Heart right ventricle (tissue), 16 donors: Measurements from ENCODE around the gene YWHAH. TPM values are rescaled to one million over a fixed set of nuclear protein-coding genes. Genes with fewer than 3 reads are reported as not detected.

Experiments used
- ATAC-seq, 8 donors: fragments of 200-7000 bp; cut with Tn5 transposase; one replicate each; pipeline ENCODE4 v1.9.1; 2020; ENCODE audit warnings: mild to moderate bottlenecking in 8 of 8, moderate library complexity in 8 of 8, moderate number of reproducible peaks in 1 of 8
- DNase-seq, 2 donors: peaks; one replicate each; pipeline ENCODE4 v3.0.0-alpha.2; 2020
- H3K27ac ChIP-seq, 10 donors: fragments of 200-600 bp; sonication (generic) in 2 of 10; one replicate each; pipeline versions ENCODE4 v1.5.0 to v1.8.0; 2020 to 2022; ENCODE audit warnings: mild to moderate bottlenecking in 3 of 10
- H3K27me3 ChIP-seq, 7 donors: fragments of 200-600 bp; one replicate each; pipeline ENCODE4 v1.8.0; 2021 to 2022; ENCODE audit warnings: mild to moderate bottlenecking in 2 of 7
- H3K36me3 ChIP-seq, 9 donors: fragments of 200-600 bp; sonication (generic) in 1 of 9; one replicate each; pipeline versions ENCODE4 v1.5.0 to v1.8.0; 2020 to 2022; ENCODE audit warnings: mild to moderate bottlenecking in 2 of 9
- H3K4me1 ChIP-seq, 9 donors: fragments of 200-600 bp; sonication (generic) in 1 of 9; one replicate each; pipeline versions ENCODE4 v1.5.0 to v1.8.0; 2020 to 2022; ENCODE audit warnings: mild to moderate bottlenecking in 4 of 9
- H3K4me3 ChIP-seq, 10 donors: fragments of 200-600 bp; sonication (generic) in 2 of 10; one replicate each; pipeline versions ENCODE4 v1.5.0 to v1.8.0; 2020 to 2022; ENCODE audit warnings: mild to moderate bottlenecking in 7 of 10, moderate library complexity in 2 of 10
- H3K9me3 ChIP-seq, 11 donors: fragments of 200-600 bp in 10 of 11; sonication (generic) in 2 of 11; one replicate each; pipeline versions ENCODE4 v1.5.0 to v1.8.0; 2013 to 2022; ENCODE audit warnings: mild to moderate bottlenecking in 2 of 11, control low read depth in 1 of 11, moderate library complexity in 1 of 11
- WGBS, 2 donors: extraction: QIAGEN DNeasy Blood & Tissue Kit; methylation state at CpG; one replicate each; pipeline ENCODE4 v1.1.7; 2013; ENCODE audit warnings: inconsistent platforms in 1 of 2; 5-methylcytosine and 5-hydroxymethylcytosine counted together
- intact Hi-C, 10 donors: fragments of 100-400 bp; cut with DNase I; formaldehyde crosslinking; loops; one replicate each; pipeline versions ENCODE4 v1.11.1 to v1.14.2; 2022
- polyA plus RNA-seq, 2 donors: library from polyadenylated mRNA; stranded (reverse); fragments of 200-250 nt; gene quantifications; one replicate each; pipeline ENCODE4 v1.2.3, GENCODE V29; 2013
- total RNA-seq, 10 donors: library from RNA; stranded (reverse); fragmentation: NEBNext Ultra II Directional in 3 of 10; extraction: Animal tissue kit (Norgen Biotek cat#: 25700) in 3 of 10; gene quantifications; one replicate each; pipeline versions ENCODE4 v1.2.1 to v1.2.4, GENCODE V29; 2021 to 2023
- TF ChIP-seq, protein P1 (sequence below), 9 donors: fragments of 200-600 bp; sonication (generic) in 2 of 9; IDR thresholded peaks; one replicate each; pipeline versions ENCODE4 v1.5.0 to v1.8.0; 2021 to 2022; ENCODE audit warnings: antibody characterized with exemption in 9 of 9, mild to moderate bottlenecking in 5 of 9, moderate library complexity in 1 of 9
- donor health status: Arrhythmogenic right ventricular cardiomyopathy.
- donor health status: ischemic (EF 13 %, LVEDD 7.1; RV severe dilation, severe dysfunction).
- donor health status: healthy with polysubstance abuse.
- donor health status: DM: no; HTN: yes; CAD: no.
- donor health status: DM: no; HTN: no; CAD: no.
- donor health status: ischemic (EF 25% LVEDD 6.9; RV normal size, moderate dysfunction).
- donor health status: ischemic (EF 25% LVEDD 5.7; RV mildly dilated, moderate dysfunction).
- donor health status: healthy.
- donor health status: DM: yes; HTN: yes; CAD: no.
- donor health status: Ischemic cardiomyopathy.
- donor health status: ischemic (EF 35%, LVEDD 5.7; RV mildly dilated, moderate dysfunction).
- donor health status: nonischemic (EF 11% LVEDD 7.7; RV severe dilation, severe dysfunction).
- donor health status: DM: yes; HTN: yes; CAD: no.
- donor health status: PGD.
- donor health status: ischemic (EF 29% LVEDD 5.4; RV normal size, mild dysfunction).
- donor health status: nonischemic (EF 23%, LVEDD 6.1; RV moderate dilation, normal function).

Gene YWHAH
- total and polyA plus RNA-seq, 12 donors = 38.8 to 115 (median 75.8) TPM

DNA sequence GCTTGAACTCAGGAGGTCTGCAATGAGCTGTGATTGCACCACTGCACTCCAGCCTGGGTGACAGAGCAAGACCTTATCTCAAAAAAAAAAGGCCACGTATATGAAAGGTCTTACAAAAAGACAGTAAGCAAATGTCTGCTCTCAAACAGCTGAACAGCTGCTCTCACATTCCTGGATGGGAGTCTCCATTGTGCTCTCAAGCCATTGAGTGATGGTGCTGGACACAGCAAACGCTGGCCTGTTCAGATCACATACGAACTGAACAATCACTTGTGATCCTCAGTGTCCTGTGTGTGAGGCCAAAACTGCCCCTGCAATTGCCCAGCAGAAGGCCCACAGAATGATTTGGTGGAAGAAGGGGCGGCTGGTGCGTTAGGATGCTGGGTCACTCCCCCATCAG is 34.4 kb upstream of the YWHAH start:
- WGBS, 2 donors = 87 to 91% methylated on average over 5 of the region's 5 CpGs
- TF ChIP-seq, protein P1, sequence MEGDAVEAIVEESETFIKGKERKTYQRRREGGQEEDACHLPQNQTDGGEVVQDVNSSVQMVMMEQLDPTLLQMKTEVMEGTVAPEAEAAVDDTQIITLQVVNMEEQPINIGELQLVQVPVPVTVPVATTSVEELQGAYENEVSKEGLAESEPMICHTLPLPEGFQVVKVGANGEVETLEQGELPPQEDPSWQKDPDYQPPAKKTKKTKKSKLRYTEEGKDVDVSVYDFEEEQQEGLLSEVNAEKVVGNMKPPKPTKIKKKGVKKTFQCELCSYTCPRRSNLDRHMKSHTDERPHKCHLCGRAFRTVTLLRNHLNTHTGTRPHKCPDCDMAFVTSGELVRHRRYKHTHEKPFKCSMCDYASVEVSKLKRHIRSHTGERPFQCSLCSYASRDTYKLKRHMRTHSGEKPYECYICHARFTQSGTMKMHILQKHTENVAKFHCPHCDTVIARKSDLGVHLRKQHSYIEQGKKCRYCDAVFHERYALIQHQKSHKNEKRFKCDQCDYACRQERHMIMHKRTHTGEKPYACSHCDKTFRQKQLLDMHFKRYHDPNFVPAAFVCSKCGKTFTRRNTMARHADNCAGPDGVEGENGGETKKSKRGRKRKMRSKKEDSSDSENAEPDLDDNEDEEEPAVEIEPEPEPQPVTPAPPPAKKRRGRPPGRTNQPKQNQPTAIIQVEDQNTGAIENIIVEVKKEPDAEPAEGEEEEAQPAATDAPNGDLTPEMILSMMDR (IDR thresholded peaks at IDR 0.05) = no peak

DNA sequence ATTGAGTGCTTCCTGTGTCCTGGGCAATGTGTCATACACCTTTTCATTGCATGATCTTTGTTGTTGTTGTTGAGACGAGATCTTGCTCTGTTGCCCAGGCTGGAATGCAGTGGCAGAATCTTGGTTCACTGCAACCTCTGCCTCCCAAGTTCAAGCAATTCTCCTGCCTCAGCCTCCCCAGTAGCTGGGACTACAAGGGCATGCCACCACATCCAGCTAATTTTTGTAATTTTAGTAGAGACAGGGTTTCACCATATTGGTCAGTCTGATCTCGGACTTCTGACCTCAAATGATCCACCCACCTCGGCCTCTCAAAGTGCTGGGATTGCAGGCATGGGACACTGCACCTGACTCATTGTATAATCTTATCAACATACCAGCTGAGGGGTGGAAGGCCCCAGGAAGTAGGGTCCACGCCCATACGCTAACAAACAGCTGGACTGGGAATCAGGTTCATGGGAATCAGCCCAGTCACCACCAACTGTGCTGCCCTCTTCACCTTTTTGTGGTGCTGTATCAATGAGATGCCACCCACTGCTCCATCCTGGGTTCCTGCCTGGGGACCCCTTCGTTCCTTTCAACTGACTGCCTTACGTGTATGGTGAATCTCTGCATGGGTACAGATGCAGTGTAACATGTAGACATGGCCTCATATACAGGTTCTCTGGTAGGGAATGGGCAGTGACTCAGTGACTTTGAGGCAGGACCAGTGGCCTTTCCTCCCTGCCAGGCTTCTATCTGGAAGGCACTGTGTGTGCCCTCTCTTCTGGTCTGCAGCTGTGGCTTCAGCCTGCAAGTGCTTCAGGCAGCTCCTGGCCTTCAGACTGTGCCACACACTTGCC is 32.5 kb upstream of the YWHAH start:
- Histone ChIP-seq H3K4me3 (no peak overlapping the region), H3K27ac (no peak overlapping the region), H3K36me3 (peaks cover 0 to 34% (median 0%) of the 10 kb centered on the region in 9 donors), H3K27me3 (no peaks in the 10 kb centered on the region), H3K4me1 (peaks cover 0 to 4% (median 0%) of the 10 kb centered on the region in 9 donors), H3K9me3 (no peaks in the 10 kb centered on the region)
- TF ChIP-seq, protein P1 (IDR thresholded peaks at IDR 0.05) = no peak
- intact Hi-C loops = no loop called here
- no peak for ATAC-seq
- WGBS, 2 donors = 91 to 92% methylated on average over 7 of the region's 7 CpGs
- DNase-seq = no peak

More for the DNA sequence above, 34.4 kb upstream of the YWHAH start:
- no peak for DNase-seq
- H3K36me3 ChIP-seq = peaks cover 0 to 52% (median 10%) of the 10 kb centered on the region in 9 donors
- intact Hi-C loops = no loop called here
- H3K9me3 ChIP-seq = no peaks in the 10 kb centered on the region
- H3K4me1 ChIP-seq = no peaks in the 10 kb centered on the region
- ATAC-seq = no peak
- no peaks in the 10 kb centered on the region for H3K27me3 ChIP-seq
- H3K4me3 ChIP-seq = no peak overlapping the region
- H3K27ac ChIP-seq = no peak overlapping the region

DNA sequence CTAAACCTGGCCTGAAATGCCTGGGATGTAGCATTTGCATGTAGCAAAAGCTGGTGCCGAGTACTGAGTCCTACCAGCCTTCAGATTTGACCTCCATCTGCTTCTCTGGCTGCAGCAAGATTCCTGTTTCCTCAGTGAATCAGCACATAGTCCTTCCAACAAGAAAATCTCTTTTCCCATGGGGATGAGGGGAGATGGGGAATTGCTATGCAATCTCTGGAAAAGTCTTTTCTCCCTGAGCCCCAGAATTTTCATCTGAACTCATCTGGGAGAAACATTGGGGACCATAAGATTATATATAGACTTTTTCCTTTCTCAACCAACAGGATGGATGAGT is 32.0 kb upstream of the YWHAH start:
- Histone ChIP-seq H3K27me3 (no peaks in the 10 kb centered on the region), H3K27ac (no peak overlapping the region), H3K9me3 (no peaks in the 10 kb centered on the region), H3K4me3 (no peak overlapping the region), H3K4me1 (peaks cover 0 to 10% (median 0%) of the 10 kb centered on the region in 9 donors), H3K36me3 (peaks cover 0 to 28% (median 0%) of the 10 kb centered on the region in 9 donors)
- DNase-seq (no peak), ATAC-seq (no peak)
- 64 to 88% methylated on average over 1 of the region's 1 CpG for WGBS, 2 donors
- TF ChIP-seq, protein P1 (IDR thresholded peaks at IDR 0.05) = no peak
- intact Hi-C loops = no loop called here

DNA sequence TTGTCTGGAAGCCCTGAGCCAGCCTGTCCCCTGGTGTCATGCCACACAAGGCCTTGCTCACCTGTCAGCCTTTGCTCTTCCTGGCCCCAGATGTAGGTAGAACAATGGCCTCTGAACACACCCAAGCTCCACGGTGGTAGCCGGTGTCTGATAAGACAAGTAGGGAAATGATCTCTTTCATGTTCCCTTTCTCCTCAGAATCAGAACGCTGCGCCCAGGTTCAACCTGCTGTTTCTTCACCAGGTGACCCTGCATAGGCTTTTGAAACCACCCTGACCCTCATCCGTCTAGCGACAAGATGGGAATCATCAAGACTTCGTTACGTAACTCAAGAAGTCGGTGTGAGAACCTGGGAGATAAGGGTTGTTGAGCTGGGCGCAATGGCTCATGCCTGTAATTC is 28.7 kb upstream of the YWHAH start:
- Histone ChIP-seq H3K27me3 (no peaks in the 10 kb centered on the region), H3K4me3 (no peak overlapping the region), H3K4me1 (peaks cover 0 to 30% (median 0%) of the 10 kb centered on the region in 9 donors), H3K36me3 (peaks cover 0 to 4% (median 0%) of the 10 kb centered on the region in 9 donors), H3K9me3 (no peaks in the 10 kb centered on the region), H3K27ac (no peak overlapping the region)
- ATAC-seq (no peak), DNase-seq (no peak)
- intact Hi-C loops = no loop called here
- TF ChIP-seq, protein P1 (IDR thresholded peaks at IDR 0.05) = no peak
- 81 to 85% methylated on average over 10 of the region's 10 CpGs for WGBS, 2 donors
